OCI-LY7 (cell line): Measurements from ENCODE around the gene SLC37A1.

Experiments
- EZH2phosphoT487 ChIP-seq: fragments of 200-600 bp; sonication (generic); IDR thresholded peaks from 2 replicates; pipeline ENCODE4 v1.6.1; 2018; ENCODE audit warnings: low read depth, borderline replicate concordance, mild to moderate bottlenecking, mixed run types, antibody characterized with exemption, low read length, moderate library complexity, mixed read lengths
- TF ChIP-seq, protein P1 (sequence below): fragments of 200-600 bp; sonication (generic); conservative IDR thresholded peaks from 2 replicates; pipeline ENCODE4 v1.5.1; 2014; ENCODE audit warnings: mild to moderate bottlenecking, antibody characterized with exemption, low read length, moderate library complexity, mixed read lengths

- TF ChIP-seq, protein P1, sequence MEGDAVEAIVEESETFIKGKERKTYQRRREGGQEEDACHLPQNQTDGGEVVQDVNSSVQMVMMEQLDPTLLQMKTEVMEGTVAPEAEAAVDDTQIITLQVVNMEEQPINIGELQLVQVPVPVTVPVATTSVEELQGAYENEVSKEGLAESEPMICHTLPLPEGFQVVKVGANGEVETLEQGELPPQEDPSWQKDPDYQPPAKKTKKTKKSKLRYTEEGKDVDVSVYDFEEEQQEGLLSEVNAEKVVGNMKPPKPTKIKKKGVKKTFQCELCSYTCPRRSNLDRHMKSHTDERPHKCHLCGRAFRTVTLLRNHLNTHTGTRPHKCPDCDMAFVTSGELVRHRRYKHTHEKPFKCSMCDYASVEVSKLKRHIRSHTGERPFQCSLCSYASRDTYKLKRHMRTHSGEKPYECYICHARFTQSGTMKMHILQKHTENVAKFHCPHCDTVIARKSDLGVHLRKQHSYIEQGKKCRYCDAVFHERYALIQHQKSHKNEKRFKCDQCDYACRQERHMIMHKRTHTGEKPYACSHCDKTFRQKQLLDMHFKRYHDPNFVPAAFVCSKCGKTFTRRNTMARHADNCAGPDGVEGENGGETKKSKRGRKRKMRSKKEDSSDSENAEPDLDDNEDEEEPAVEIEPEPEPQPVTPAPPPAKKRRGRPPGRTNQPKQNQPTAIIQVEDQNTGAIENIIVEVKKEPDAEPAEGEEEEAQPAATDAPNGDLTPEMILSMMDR = no peak
- TF ChIP-seq EZH2phosphoT487 = no peak
Measured at GRCh38 chr21:42626171-42626570, 112.5 kb downstream of the SLC37A1 start.
